Esophagus muscularis mucosa (tissue), 4 donors: ENCODE results near the gene HOXA11. TPM values are rescaled to one million over a fixed set of nuclear protein-coding genes. Genes with fewer than 3 reads are reported as not detected.

Source experiments
- DNase-seq: peaks from one replicate; pipeline ENCODE4 v3.0.0-alpha.2; 2017; ENCODE audit errors: extremely low spot score
- H3K27ac ChIP-seq, 4 donors: fragments of 200-600 bp; sonication (generic); replicated peaks in 1 of 4; 1 replicate in 3 of 4; 2 replicates in 1 of 4; pipeline ENCODE4 v1.5.1; 2016 to 2019; ENCODE audit warnings: mild to moderate bottlenecking in 1 of 4
- H3K27me3 ChIP-seq, 4 donors: fragments of 200-600 bp; sonication (generic); one replicate each; pipeline versions ENCODE4 v1.5.1 to v1.6.0; 2016 to 2019
- H3K36me3 ChIP-seq, 4 donors: fragments of 200-600 bp; sonication (generic); one replicate each; pipeline ENCODE4 v1.5.1; 2016 to 2019
- H3K4me1 ChIP-seq, 4 donors: fragments of 200-600 bp; sonication (generic); one replicate each; pipeline ENCODE4 v1.5.1; 2016 to 2019
- H3K4me3 ChIP-seq, 4 donors: fragments of 200-600 bp; sonication (generic); 1 replicate in 2 of 4; 2 replicates in 2 of 4; pipeline ENCODE4 v1.5.1; 2016 to 2019; ENCODE audit warnings: mild to moderate bottlenecking in 4 of 4, moderate library complexity in 1 of 4
- H3K9me3 ChIP-seq, 4 donors: fragments of 200-600 bp; sonication (generic); 1 replicate in 3 of 4; 2 replicates in 1 of 4; pipeline ENCODE4 v1.5.1; 2016 to 2019
- CTCF ChIP-seq, 3 experiments: fragments of 200-600 bp in 2 of 3; fragments of 450-650 bp in 1 of 3; sonication (generic) in 2 of 3; IDR thresholded peaks; one replicate each; pipeline ENCODE4 v1.5.1; 2017 to 2019; ENCODE audit warnings: antibody characterized with exemption in 3 of 3, mild to moderate bottlenecking in 2 of 3, moderate library complexity in 1 of 3
- EP300 ChIP-seq: sonication (generic); formaldehyde crosslinking; IDR thresholded peaks from one replicate; pipeline ENCODE4 v1.6.1; 2017; ENCODE audit warnings: antibody characterized with exemption
- POLR2A ChIP-seq: fragments of 450-650 bp; IDR thresholded peaks from one replicate; pipeline ENCODE4 v1.6.1; 2017; ENCODE audit warnings: antibody characterized with exemption, moderate library complexity, mild to moderate bottlenecking, low read depth
- POLR2AphosphoS5 ChIP-seq, 2 donors: sonication (generic); formaldehyde crosslinking; IDR thresholded peaks; one replicate each; pipeline ENCODE4 v1.6.1; 2017; ENCODE audit warnings: antibody characterized with exemption in 2 of 2
- WGBS: methylation state at CpG from one replicate; pipeline ENCODE4 v1.1.5; 2018; 5-methylcytosine and 5-hydroxymethylcytosine counted together
- intact Hi-C: fragments of 100-400 bp; cut with DNase I; formaldehyde crosslinking; loops from one replicate; pipeline ENCODE4 v1.15.1; 2023
- total RNA-seq, 4 donors: library from RNA; depleted of rRNA; stranded (reverse); fragments of >200 nt; gene quantifications; one replicate each; pipeline versions ENCODE4 v1.1.0 to v1.2.1, GENCODE V29; 2016

Gene HOXA11
- total RNA-seq, 4 donors from 2014 or later = not detected

- intact Hi-C loops = loop anchor here (10.0 kb wide), 1 partner anchor 584 kb away; no protein-coding TSS in a partner anchor
- 13% methylated on average over 14 of the region's 14 CpGs for WGBS
- Histone ChIP-seq H3K36me3 (no peaks in the 10 kb centered on the region), H3K9me3 (no peaks in the 10 kb centered on the region), H3K4me1 (peaks cover 25 to 62% (median 54%) of the 10 kb centered on the region in 4 donors), H3K4me3 (peak overlapping the region in 3 of 4 donors; percentile 33 to 51 (median 39)), H3K27ac (no peak overlapping the region), H3K27me3 (peaks cover 20 to 100% (median 89%) of the 10 kb centered on the region in 4 donors)
- no peak for DNase-seq
- TF ChIP-seq EP300 (no peak), POLR2AphosphoS5 (IDR thresholded peaks at IDR 0.05) (no peak), POLR2A (no peak), CTCF (IDR thresholded peaks at IDR 0.05) (no peak)
These were observed 15.9 kb upstream of the HOXA11 start for GRCh38 chr7:27200761-27201579.

- TF ChIP-seq POLR2A = no peak
- no peak for TF ChIP-seq POLR2AphosphoS5 (IDR thresholded peaks at IDR 0.05)
- TF ChIP-seq CTCF (IDR thresholded peaks at IDR 0.05) = no peak
- no peak for TF ChIP-seq EP300
These were observed 15.1 kb upstream of the HOXA11 start, which contains the start of gene HOXA13 for GRCh38 chr7:27199849-27200760. TSS of gene HOXA13 (minus strand) at chr7:27200091. CDS start at chr7:27200077, 14 bp downstream.

GRCh38 chr7:27198871-27199801 lies 14.1 kb upstream of the HOXA11 start:
- Histone ChIP-seq H3K9me3 (no peaks in the 10 kb centered on the region), H3K27ac (no peak overlapping the region), H3K4me3 (peak overlapping the region; percentile 17 to 51 (median 24)), H3K27me3 (peaks cover 14 to 100% (median 88%) of the 10 kb centered on the region in 4 donors), H3K4me1 (peaks cover 16 to 44% (median 41%) of the 10 kb centered on the region in 4 donors), H3K36me3 (no peaks in the 10 kb centered on the region)
- TF ChIP-seq POLR2AphosphoS5 (IDR thresholded peaks at IDR 0.05) (no peak), POLR2A (no peak), EP300 (no peak), CTCF (IDR thresholded peaks at IDR 0.05) (no peak)
- intact Hi-C loops = loop anchor here (5.0 to 10.0 kb wide), 4 partner anchors 723 to 1073 kb away; no protein-coding TSS in a partner anchor
- DNase-seq = no peak
- 4% methylated on average over 23 of the region's 93 CpGs for WGBS

More at GRCh38 chr7:27199849-27200760, 15.1 kb upstream of the HOXA11 start, which contains the start of gene HOXA13:
- H3K9me3 ChIP-seq = no peaks in the 10 kb centered on the region
- H3K4me1 ChIP-seq = peaks cover 19 to 53% (median 48%) of the 10 kb centered on the region in 4 donors
- DNase-seq = no peak
- no peak within 1 kb of the TSS for H3K27ac ChIP-seq
- peaks cover 14 to 100% (median 88%) of the 10 kb centered on the region in 4 donors for H3K27me3 ChIP-seq
- H3K36me3 ChIP-seq = no peaks in the 10 kb centered on the region
- WGBS = under 1% methylated on average over 21 of the region's 99 CpGs
- intact Hi-C loops = loop anchor here (5.0 to 10.0 kb wide), 5 partner anchors 585 to 1072 kb away; no protein-coding TSS in a partner anchor
- H3K4me3 ChIP-seq = peak within 1 kb of the TSS; percentile 30 to 51 (median 36)
